Measurements from ENCODE around the gene TRPM7. TPM values are rescaled to one million over a fixed set of nuclear protein-coding genes. Genes with fewer than 3 reads are reported as not detected.

The TRPM7 gene
- total and polyA plus RNA-seq, 2 of the 8 experiments (the other 6 are each of a cell fraction or from before 2014, with no cell fraction given), result 7.5 to 33.2 TPM

DNA sequence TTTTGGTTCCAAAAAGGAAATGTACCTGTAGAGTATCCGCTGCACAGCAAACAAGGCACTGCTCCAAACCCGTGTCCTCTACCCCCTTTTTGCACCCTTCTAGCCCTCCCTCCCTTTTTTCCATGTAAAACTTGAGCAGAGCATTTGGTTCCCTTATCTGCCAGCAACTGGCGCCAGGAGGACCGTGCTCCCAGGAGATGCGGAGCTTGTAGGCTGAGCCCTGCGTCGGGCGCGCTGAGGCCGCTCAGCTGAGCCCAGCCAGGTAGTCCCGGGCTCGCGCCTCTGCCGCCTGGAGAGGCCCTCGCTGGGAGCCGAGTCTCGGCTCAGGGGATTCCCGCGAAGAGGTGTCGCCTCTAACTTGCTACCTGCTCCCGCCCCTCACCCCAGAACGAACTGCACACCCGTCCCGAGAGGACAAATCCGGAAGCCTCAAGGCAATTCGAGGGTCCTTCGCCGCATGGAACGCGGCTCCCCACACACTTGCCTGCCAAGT, 575 bp downstream of the TRPM7 start (continued):
- no peak for TF ChIP-seq BCL11A (IDR thresholded peaks at IDR 0.05; ENCODE audit: low read depth in 2 of 2, low read length in 2 of 2)
- TF ChIP-seq POLR2AphosphoS5 (IDR thresholded peaks at IDR 0.05; ENCODE audit: low read depth, low read length), result 0 out of 2 replicates have a peak, but pooled peaks have one; percentile 61
- TF ChIP-seq SIX5 (IDR thresholded peaks at IDR 0.05; ENCODE audit: low read depth, low read length), result no peak
- no peak for TF ChIP-seq CHD2 (IDR thresholded peaks at IDR 0.05; ENCODE audit: low read length)
- TF ChIP-seq CTCF (IDR thresholded peaks at IDR 0.05; ENCODE audit: control extremely low read depth in 1 of 3, insufficient read depth in 1 of 3, low read depth in 1 of 3, low read length in 3 of 3), result no peak
- no peak for TF ChIP-seq SRF (IDR thresholded peaks at IDR 0.05; ENCODE audit: low read depth, low read length)
- no peak for TF ChIP-seq NANOG (IDR thresholded peaks at IDR 0.05; ENCODE audit: insufficient read depth, low read depth, low read length, poor library complexity, severe bottlenecking)
- TF ChIP-seq JUN (IDR thresholded peaks at IDR 0.05; ENCODE audit: low read depth, low read length), result no peak
- no peak for TF ChIP-seq USF2 (IDR thresholded peaks at IDR 0.05; ENCODE audit: low read length)
- TF ChIP-seq RAD21 (IDR thresholded peaks at IDR 0.05 in 1 of 2, conservative IDR thresholded peaks at IDR 0.05 in 1 of 2; ENCODE audit: low read depth in 2 of 2, low read length in 2 of 2), result no peak
- peak in 1 of 2 experiments; percentile 25; a peak in 1 of 3 replicates for TF ChIP-seq POLR2A (IDR thresholded peaks at IDR 0.05; ENCODE audit: control extremely low read depth in 1 of 2, low read depth in 2 of 2, low read length in 2 of 2)
- TF ChIP-seq, protein P1, sequence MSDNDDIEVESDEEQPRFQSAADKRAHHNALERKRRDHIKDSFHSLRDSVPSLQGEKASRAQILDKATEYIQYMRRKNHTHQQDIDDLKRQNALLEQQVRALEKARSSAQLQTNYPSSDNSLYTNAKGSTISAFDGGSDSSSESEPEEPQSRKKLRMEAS (IDR thresholded peaks at IDR 0.05), result peak; percentile 48
- no peak for TF ChIP-seq JUND (IDR thresholded peaks at IDR 0.05; ENCODE audit: low read length)
- no peak for TF ChIP-seq EZH2 (IDR thresholded peaks at IDR 0.05; ENCODE audit: low read depth, low read length, severe bottlenecking)

All from H1 (cell line).